ENCODE data around the gene IARS1.

IARS1 gene

GRCh38 chr9:92292338-92293074, 991 bp downstream of the IARS1 start:
- TF ChIP-seq, protein P1, sequence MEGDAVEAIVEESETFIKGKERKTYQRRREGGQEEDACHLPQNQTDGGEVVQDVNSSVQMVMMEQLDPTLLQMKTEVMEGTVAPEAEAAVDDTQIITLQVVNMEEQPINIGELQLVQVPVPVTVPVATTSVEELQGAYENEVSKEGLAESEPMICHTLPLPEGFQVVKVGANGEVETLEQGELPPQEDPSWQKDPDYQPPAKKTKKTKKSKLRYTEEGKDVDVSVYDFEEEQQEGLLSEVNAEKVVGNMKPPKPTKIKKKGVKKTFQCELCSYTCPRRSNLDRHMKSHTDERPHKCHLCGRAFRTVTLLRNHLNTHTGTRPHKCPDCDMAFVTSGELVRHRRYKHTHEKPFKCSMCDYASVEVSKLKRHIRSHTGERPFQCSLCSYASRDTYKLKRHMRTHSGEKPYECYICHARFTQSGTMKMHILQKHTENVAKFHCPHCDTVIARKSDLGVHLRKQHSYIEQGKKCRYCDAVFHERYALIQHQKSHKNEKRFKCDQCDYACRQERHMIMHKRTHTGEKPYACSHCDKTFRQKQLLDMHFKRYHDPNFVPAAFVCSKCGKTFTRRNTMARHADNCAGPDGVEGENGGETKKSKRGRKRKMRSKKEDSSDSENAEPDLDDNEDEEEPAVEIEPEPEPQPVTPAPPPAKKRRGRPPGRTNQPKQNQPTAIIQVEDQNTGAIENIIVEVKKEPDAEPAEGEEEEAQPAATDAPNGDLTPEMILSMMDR (IDR thresholded peaks at IDR 0.05; ENCODE audit: extremely low read depth, insufficient read depth, missing control alignments): no peak
- in situ Hi-C loops (cut with MboI; ENCODE audit: low pct_unique_long_range_greater_than_20kb, low sequenced_read_pairs, unreplicated experiment): no loop called here
- no peak for DNase-seq (ENCODE audit: low spot score)

- TF ChIP-seq, protein P1 (IDR thresholded peaks at IDR 0.05; ENCODE audit: extremely low read depth, insufficient read depth, missing control alignments): no peak
- DNase-seq (ENCODE audit: low spot score): no peak
- in situ Hi-C loops (cut with MboI; ENCODE audit: low pct_unique_long_range_greater_than_20kb, low sequenced_read_pairs, unreplicated experiment): no loop called here
Measured at GRCh38 chr9:92291577-92291976, 1.9 kb downstream of the IARS1 start.

GRCh38 chr9:92290785-92291429, 2.6 kb downstream of the IARS1 start:
- TF ChIP-seq, protein P1 (IDR thresholded peaks at IDR 0.05; ENCODE audit: extremely low read depth, insufficient read depth, missing control alignments): no peak
- no peak for DNase-seq (ENCODE audit: low spot score)
- in situ Hi-C loops (cut with MboI; ENCODE audit: low pct_unique_long_range_greater_than_20kb, low sequenced_read_pairs, unreplicated experiment): no loop called here

GRCh38 chr9:92289708-92290390, 3.6 kb downstream of the IARS1 start:
- no peak for DNase-seq (ENCODE audit: low spot score)
- TF ChIP-seq, protein P1 (IDR thresholded peaks at IDR 0.05; ENCODE audit: extremely low read depth, insufficient read depth, missing control alignments): no peak
- in situ Hi-C loops (cut with MboI; ENCODE audit: low pct_unique_long_range_greater_than_20kb, low sequenced_read_pairs, unreplicated experiment): no loop called here

- in situ Hi-C loops (cut with MboI; ENCODE audit: low pct_unique_long_range_greater_than_20kb, low sequenced_read_pairs, unreplicated experiment): no loop called here
- no peak for DNase-seq (ENCODE audit: low spot score)
- TF ChIP-seq, protein P1 (IDR thresholded peaks at IDR 0.05; ENCODE audit: extremely low read depth, insufficient read depth, missing control alignments): no peak
Measured at GRCh38 chr9:92279302-92279701, 14.2 kb downstream of the IARS1 start.

GRCh38 chr9:92278110-92278509, 15.4 kb downstream of the IARS1 start:
- in situ Hi-C loops (cut with MboI; ENCODE audit: low pct_unique_long_range_greater_than_20kb, low sequenced_read_pairs, unreplicated experiment): no loop called here
- TF ChIP-seq, protein P1 (IDR thresholded peaks at IDR 0.05; ENCODE audit: extremely low read depth, insufficient read depth, missing control alignments): no peak
- no peak for DNase-seq (ENCODE audit: low spot score)

Data from GM13977 (cell line).